ENCODE measurements around the gene SEMA5B.

- TF ChIP-seq EZH2 (IDR thresholded peaks at IDR 0.05; ENCODE audit: borderline replicate concordance, low read length) (no peak), CTCF (IDR thresholded peaks at IDR 0.05; ENCODE audit: low read length) (no peak)
These were observed 60.2 kb downstream of the SEMA5B start for GRCh38 chr3:122967356-122967755.
